ENCODE data around the gene RBM4B.
"Not testable (repeated sequence)": the region's sequence is repeated elsewhere in the genome, so short reads cannot be mapped to it uniquely, and the experiment has no call there.

Gene RBM4B

GRCh38 chr11:66652651-66653050 is 25.0 kb downstream of the RBM4B start:
- Histone ChIP-seq H3K4me1 (no peaks in the 10 kb centered on the region), H3K4me3 (no peak overlapping the region), H3K36me3 (peaks cover 98% of the 10 kb centered on the region), H3K27ac (no peak overlapping the region), H4K20me1 (peaks cover 100% of the 10 kb centered on the region), H3K4me2 (no peak overlapping the region), H3K9ac (no peak overlapping the region), H3K27me3 (no peaks in the 10 kb centered on the region), H3K9me3 (no peaks in the 10 kb centered on the region)
- TF ChIP-seq Cebpa-rat (IDR thresholded peaks at IDR 0.05) = no peak

- no peak overlapping the region for H3K27ac ChIP-seq
- no peaks in the 10 kb centered on the region for H3K4me1 ChIP-seq
- peaks cover 100% of the 10 kb centered on the region for H4K20me1 ChIP-seq
- H3K27me3 ChIP-seq = no peaks in the 10 kb centered on the region
- no peak overlapping the region for H3K9ac ChIP-seq
- peaks cover 98% of the 10 kb centered on the region for H3K36me3 ChIP-seq
- H3K4me3 ChIP-seq = no peak overlapping the region
- H3K4me2 ChIP-seq = no peak overlapping the region
- TF ChIP-seq Cebpa-rat (IDR thresholded peaks at IDR 0.05) = no peak
- no peaks in the 10 kb centered on the region for H3K9me3 ChIP-seq
Observed at GRCh38 chr11:66651016-66651415, 26.7 kb downstream of the RBM4B start.

- H3K4me1 ChIP-seq = peaks cover 5% of the 10 kb centered on the region; the same call in 1 of the 2 replicates
- no peak overlapping the region for H3K9ac ChIP-seq
- H3K9me3 ChIP-seq = no peaks in the 10 kb centered on the region
- no peak for TF ChIP-seq Cebpa-rat (IDR thresholded peaks at IDR 0.05)
- H3K27me3 ChIP-seq = no peaks in the 10 kb centered on the region
- H3K36me3 ChIP-seq = peaks cover 98% of the 10 kb centered on the region
- no peak overlapping the region for H3K4me3 ChIP-seq
- no peak overlapping the region for H3K27ac ChIP-seq
- H3K4me2 ChIP-seq = no peak overlapping the region
- H4K20me1 ChIP-seq = peaks cover 100% of the 10 kb centered on the region
Observed at GRCh38 chr11:66649903-66650302, 27.8 kb downstream of the RBM4B start.

- peaks cover 36% of the 10 kb centered on the region for H3K4me1 ChIP-seq
- H3K4me3 ChIP-seq = no peak overlapping the region
- no peaks in the 10 kb centered on the region for H3K27me3 ChIP-seq
- TF ChIP-seq Cebpa-rat (IDR thresholded peaks at IDR 0.05) = no peak
- no peak overlapping the region for H3K4me2 ChIP-seq
- H3K9me3 ChIP-seq = no peaks in the 10 kb centered on the region
- no peak overlapping the region for H3K9ac ChIP-seq
- H3K27ac ChIP-seq = no peak overlapping the region
- peaks cover 100% of the 10 kb centered on the region for H3K36me3 ChIP-seq
- H4K20me1 ChIP-seq = peaks cover 100% of the 10 kb centered on the region
Observed at GRCh38 chr11:66646828-66647227, 30.9 kb downstream of the RBM4B start.

- Histone ChIP-seq H3K4me3 (no peak overlapping the region), H3K4me2 (peak overlapping the region; percentile 27), H4K20me1 (peaks cover 100% of the 10 kb centered on the region), H3K9ac (no peak overlapping the region), H3K4me1 (peaks cover 61% of the 10 kb centered on the region), H3K36me3 (peaks cover 96% of the 10 kb centered on the region), H3K27me3 (no peaks in the 10 kb centered on the region), H3K9me3 (no peaks in the 10 kb centered on the region), H3K27ac (no peak overlapping the region)
- no peak for TF ChIP-seq Cebpa-rat (IDR thresholded peaks at IDR 0.05)
Observed at GRCh38 chr11:66643745-66644437, 33.8 kb downstream of the RBM4B start.

- H3K27ac ChIP-seq = no peak overlapping the region
- peaks cover 75% of the 10 kb centered on the region for H3K36me3 ChIP-seq
- peaks cover 93% of the 10 kb centered on the region for H4K20me1 ChIP-seq
- no peak for TF ChIP-seq Cebpa-rat (IDR thresholded peaks at IDR 0.05)
- H3K9ac ChIP-seq = peak overlapping the region; percentile 72
- H3K4me1 ChIP-seq = peaks cover 69% of the 10 kb centered on the region
- H3K4me3 ChIP-seq = peak overlapping the region; percentile 83
- no peaks in the 10 kb centered on the region for H3K27me3 ChIP-seq
- no peaks in the 10 kb centered on the region for H3K9me3 ChIP-seq
- H3K4me2 ChIP-seq = peak overlapping the region; percentile 91
Observed at GRCh38 chr11:66641834-66642233, 35.9 kb downstream of the RBM4B start.

GRCh38 chr11:66639814-66640340 is 37.8 kb downstream of the RBM4B start:
- Histone ChIP-seq H3K36me3 (peaks cover 72% of the 10 kb centered on the region), H3K9ac (peak overlapping the region; percentile 95), H3K4me3 (peak overlapping the region; percentile 83), H4K20me1 (peaks cover 93% of the 10 kb centered on the region), H3K4me2 (peak overlapping the region; percentile 91), H3K4me1 (peaks cover 64% of the 10 kb centered on the region)
- H3K9me3 ChIP-seq, H3K27ac ChIP-seq, H3K27me3 ChIP-seq: not testable (repeated sequence)

GRCh38 chr11:66639066-66639813 is 38.4 kb downstream of the RBM4B start:
- Histone ChIP-seq H3K4me3 (peak overlapping the region; percentile 83), H3K27ac (peak overlapping the region; percentile 95), H3K4me1 (peaks cover 57% of the 10 kb centered on the region), H4K20me1 (peaks cover 93% of the 10 kb centered on the region), H3K4me2 (peak overlapping the region; percentile 91), H3K9me3 (no peaks in the 10 kb centered on the region), H3K27me3 (no peaks in the 10 kb centered on the region), H3K9ac (peak overlapping the region; percentile 95), H3K36me3 (peaks cover 71% of the 10 kb centered on the region)
- TF ChIP-seq Cebpa-rat (IDR thresholded peaks at IDR 0.05) = no peak

GRCh38 chr11:66638177-66639065 is 39.3 kb downstream of the RBM4B start, which contains the start of gene RBM4:
Gene RBM4 (plus strand): TSS chr11:66638703. CDS start chr11:66639712, 1,009 bp downstream.
- H3K36me3 ChIP-seq = peaks cover 71% of the 10 kb centered on the region
- H4K20me1 ChIP-seq = peaks cover 93% of the 10 kb centered on the region

More at GRCh38 chr11:66638177-66639065, 39.3 kb downstream of the RBM4B start, which contains the start of gene RBM4:
- Histone ChIP-seq H3K27ac (peak within 1 kb of the TSS; percentile 95), H3K4me2 (peak within 1 kb of the TSS; percentile 91), H3K4me3 (peak within 1 kb of the TSS; percentile 83), H3K27me3 (no peaks in the 10 kb centered on the region), H3K9ac (peak within 1 kb of the TSS; percentile 95), H3K9me3 (no peaks in the 10 kb centered on the region), H3K4me1 (peaks cover 49% of the 10 kb centered on the region)
- 0 out of 2 replicates have a peak, but pooled peaks have one; percentile 47 for TF ChIP-seq Cebpa-rat (IDR thresholded peaks at IDR 0.05)
